ENCODE results near the gene CCDC121. TPM values are rescaled to one million over a fixed set of nuclear protein-coding genes. Genes with fewer than 3 reads are reported as not detected.

CCDC121 gene
- total RNA-seq, 1 donor from 2014 or later = 5.9 TPM

- no peak for TF ChIP-seq CTCF (IDR thresholded peaks at IDR 0.05)
- Histone ChIP-seq H3K9me3 (no peaks in the 10 kb centered on the region), H3K4me1 (peaks cover 32% of the 10 kb centered on the region), H3K27ac (peak overlapping the region; percentile 92), H3K4me3 (peak overlapping the region; percentile 84), H3K36me3 (peaks cover 58% of the 10 kb centered on the region), H3K27me3 (ENCODE audit: low read depth) (no peaks in the 10 kb centered on the region)
- intact Hi-C loops (cut with DNase I) = no loop called here
- ATAC-seq (peak in 1 of 2 donors; percentile 23), DNase-seq (no peak)
These were observed 35.4 kb upstream of the CCDC121 start for GRCh38 chr2:27664154-27664574.

- ATAC-seq (peak; percentile 91 to 93), DNase-seq (peak; percentile 85)
- no peaks in the 10 kb centered on the region for H3K9me3 ChIP-seq
- no peak for TF ChIP-seq CTCF (IDR thresholded peaks at IDR 0.05)
- H3K36me3 ChIP-seq = peaks cover 58% of the 10 kb centered on the region
- peak within 1 kb of the TSS; percentile 92 for H3K27ac ChIP-seq
- peaks cover 32% of the 10 kb centered on the region for H3K4me1 ChIP-seq
- H3K27me3 ChIP-seq (ENCODE audit: low read depth) = no peaks in the 10 kb centered on the region
- peak within 1 kb of the TSS; percentile 84 for H3K4me3 ChIP-seq
- intact Hi-C loops (cut with DNase I) = no loop called here
These were observed 34.7 kb upstream of the CCDC121 start, which contains the start of the genes SLC4A1AP and SUPT7L for GRCh38 chr2:27663285-27664153. Gene SLC4A1AP, plus strand, starts transcription at chr2:27663889. Its CDS starts 26 bp downstream, at chr2:27663915. Gene SUPT7L, minus strand, starts transcription at chr2:27663614. Its CDS starts 1,422 bp downstream, at chr2:27662192.

GRCh38 chr2:27661371-27661770 lies 32.6 kb upstream of the CCDC121 start:
- H3K36me3 ChIP-seq = peaks cover 58% of the 10 kb centered on the region
- H3K27ac ChIP-seq = no peak overlapping the region
- DNase-seq (no peak), ATAC-seq (no peak)
- H3K9me3 ChIP-seq = no peaks in the 10 kb centered on the region
- H3K4me3 ChIP-seq = no peak overlapping the region
- intact Hi-C loops (cut with DNase I) = no loop called here
- no peak for TF ChIP-seq CTCF (IDR thresholded peaks at IDR 0.05)
- peaks cover 32% of the 10 kb centered on the region for H3K4me1 ChIP-seq
- no peaks in the 10 kb centered on the region for H3K27me3 ChIP-seq (ENCODE audit: low read depth)

- Histone ChIP-seq H3K4me1 (no peaks in the 10 kb centered on the region), H3K4me3 (no peak overlapping the region), H3K9me3 (no peaks in the 10 kb centered on the region), H3K27me3 (ENCODE audit: low read depth) (no peaks in the 10 kb centered on the region), H3K27ac (no peak overlapping the region), H3K36me3 (peaks cover 100% of the 10 kb centered on the region)
- TF ChIP-seq CTCF (IDR thresholded peaks at IDR 0.05) = no peak
- ATAC-seq = no peak
- intact Hi-C loops (cut with DNase I) = no loop called here
- no peak for DNase-seq
These were observed 26.5 kb upstream of the CCDC121 start for GRCh38 chr2:27655155-27655951.

- no peak for DNase-seq
- no peaks in the 10 kb centered on the region for H3K4me1 ChIP-seq
- no peak overlapping the region for H3K27ac ChIP-seq
- H3K4me3 ChIP-seq = no peak overlapping the region
- H3K27me3 ChIP-seq (ENCODE audit: low read depth) = no peaks in the 10 kb centered on the region
- intact Hi-C loops (cut with DNase I) = no loop called here
- H3K9me3 ChIP-seq = no peaks in the 10 kb centered on the region
- no peak for TF ChIP-seq CTCF (IDR thresholded peaks at IDR 0.05)
- no peak for ATAC-seq
- peaks cover 100% of the 10 kb centered on the region for H3K36me3 ChIP-seq
These were observed 24.6 kb upstream of the CCDC121 start for GRCh38 chr2:27653397-27653796.

Measured in lower lobe of right lung (tissue), 2 donors.